ENCODE results near the gene CTU2. TPM values are rescaled to one million over a fixed set of nuclear protein-coding genes. Genes with fewer than 3 reads are reported as not detected.

The CTU2 gene
- total RNA-seq, 1 donor from 2014 or later: 4.2 TPM

DNA sequence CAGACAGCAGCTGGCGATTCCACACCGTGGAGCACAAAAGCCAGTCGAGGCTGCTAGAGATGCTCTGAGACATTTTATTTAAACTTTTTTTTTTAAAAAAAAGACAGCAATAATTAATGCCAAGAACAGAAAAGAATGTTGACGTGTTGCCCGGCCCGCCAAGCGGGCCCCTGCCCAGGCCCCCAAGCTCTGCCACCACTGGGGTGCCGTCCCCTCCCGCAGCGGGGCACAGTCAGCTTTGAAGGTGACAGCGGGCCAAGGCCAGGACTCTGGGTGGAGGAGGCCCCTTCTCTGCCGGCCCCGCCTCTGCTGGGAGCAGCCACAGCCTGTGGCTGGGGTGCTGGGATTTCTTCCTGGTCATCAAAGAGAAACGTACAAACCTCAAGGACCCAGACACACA, 9.9 kb upstream of the CTU2 start:
- Histone ChIP-seq H3K27ac (no peak overlapping the region), H3K27me3 (no peaks in the 10 kb centered on the region), H3K9me3 (no peaks in the 10 kb centered on the region), H3K4me1 (peaks cover 0 to 3% of the 10 kb centered on the region in 2 donors), H3K36me3 (peaks cover 32 to 43% of the 10 kb centered on the region in 2 donors), H3K4me3 (no peak overlapping the region)
- intact Hi-C loops (cut with DNase I): no loop called here
- no peak for TF ChIP-seq CTCF (IDR thresholded peaks at IDR 0.05)
- DNase-seq (ENCODE audit: low spot score in 2 of 2): no peak

DNA sequence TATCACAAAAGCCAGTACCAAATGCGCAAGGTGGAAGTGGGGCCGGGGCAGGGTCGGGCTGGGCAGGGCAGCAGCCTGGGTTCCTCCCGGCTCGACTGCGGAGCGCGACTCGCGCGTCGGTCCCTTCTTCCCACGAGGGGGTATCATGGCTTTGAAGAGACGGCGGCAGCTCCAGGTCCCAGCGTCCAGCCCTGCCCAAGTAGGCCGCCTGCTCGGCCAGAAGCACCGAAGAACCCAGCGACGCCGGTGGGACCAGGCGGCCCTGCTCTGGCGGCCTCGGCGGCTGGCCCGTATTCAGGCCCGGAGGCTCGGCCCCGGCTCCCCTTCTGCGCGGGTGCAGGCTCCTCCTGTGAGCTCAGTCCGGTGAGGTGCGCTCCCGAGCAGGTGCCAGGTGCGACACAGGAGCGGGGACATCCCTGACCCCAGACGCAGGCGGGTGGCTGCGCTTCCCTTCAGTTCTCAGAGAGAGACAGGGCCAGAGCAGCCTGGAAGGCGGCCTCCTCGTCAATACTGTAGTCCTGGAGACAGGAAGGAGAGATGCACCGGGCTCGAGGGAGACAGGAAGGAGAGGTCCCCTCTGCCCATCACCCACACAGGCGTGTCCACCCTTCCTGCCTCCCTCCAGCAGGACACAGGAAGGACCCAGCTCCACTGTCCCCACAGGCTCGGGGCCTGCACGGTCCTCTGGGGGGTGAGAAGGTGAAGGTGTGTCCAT, 9.0 kb upstream of the CTU2 start:
- no peak overlapping the region for H3K27ac ChIP-seq
- H3K4me1 ChIP-seq: peaks cover 0 to 3% of the 10 kb centered on the region in 2 donors
- H3K4me3 ChIP-seq: no peak overlapping the region
- DNase-seq (ENCODE audit: low spot score in 2 of 2): no peak
- no peak for TF ChIP-seq CTCF (IDR thresholded peaks at IDR 0.05)
- H3K27me3 ChIP-seq: no peaks in the 10 kb centered on the region
- intact Hi-C loops (cut with DNase I): no loop called here
- H3K9me3 ChIP-seq: no peaks in the 10 kb centered on the region
- peaks cover 32 to 43% of the 10 kb centered on the region in 2 donors for H3K36me3 ChIP-seq

- H3K4me1 ChIP-seq: peaks cover 0 to 3% of the 10 kb centered on the region in 2 donors
- no peak overlapping the region for H3K4me3 ChIP-seq
- H3K9me3 ChIP-seq: no peaks in the 10 kb centered on the region
- H3K27ac ChIP-seq: no peak overlapping the region
- H3K36me3 ChIP-seq: peaks cover 32 to 43% of the 10 kb centered on the region in 2 donors
- no peak for DNase-seq (ENCODE audit: low spot score in 2 of 2)
- intact Hi-C loops (cut with DNase I): no loop called here
- TF ChIP-seq CTCF (IDR thresholded peaks at IDR 0.05): no peak
- no peaks in the 10 kb centered on the region for H3K27me3 ChIP-seq
Observed at GRCh38 chr16:88697831-88698615, 8.3 kb upstream of the CTU2 start.

GRCh38 chr16:88698646-88699045, 7.7 kb upstream of the CTU2 start:
- DNase-seq (ENCODE audit: low spot score in 2 of 2): no peak
- Histone ChIP-seq H3K27ac (no peak overlapping the region), H3K4me1 (peaks cover 0 to 3% of the 10 kb centered on the region in 2 donors), H3K9me3 (no peaks in the 10 kb centered on the region), H3K4me3 (no peak overlapping the region), H3K36me3 (peaks cover 32 to 43% of the 10 kb centered on the region in 2 donors), H3K27me3 (no peaks in the 10 kb centered on the region)
- intact Hi-C loops (cut with DNase I): no loop called here
- TF ChIP-seq CTCF (IDR thresholded peaks at IDR 0.05): no peak

- Histone ChIP-seq H3K27ac (no peak overlapping the region), H3K27me3 (no peaks in the 10 kb centered on the region), H3K36me3 (peaks cover 32 to 43% of the 10 kb centered on the region in 2 donors), H3K9me3 (no peaks in the 10 kb centered on the region), H3K4me1 (peaks cover 0 to 3% of the 10 kb centered on the region in 2 donors), H3K4me3 (no peak overlapping the region)
- intact Hi-C loops (cut with DNase I): no loop called here
- no peak for DNase-seq (ENCODE audit: low spot score in 2 of 2)
- no peak for TF ChIP-seq CTCF (IDR thresholded peaks at IDR 0.05)
Observed at GRCh38 chr16:88699180-88699579, 7.1 kb upstream of the CTU2 start.
